SW480 (cell line): ENCODE data around the gene SETSIP.
A peak's percentile ranks its signal among the peaks of the same experiment; 100 is the strongest.
"Not testable (repeated sequence)": the region's sequence is repeated elsewhere in the genome, so short reads cannot be mapped to it uniquely, and the experiment has no call there.

Experiments used
- DNase-seq: peaks from one replicate; pipeline ENCODE4 v3.0.0-alpha.2; 2016; ENCODE audit warnings: low spot score

Gene SETSIP

GRCh38 chr1:92045766-92046495 lies 29.3 kb downstream of the SETSIP start:
- DNase-seq = no peak

GRCh38 chr1:92043621-92044020 lies 31.6 kb downstream of the SETSIP start:
- DNase-seq = no peak

- no peak for DNase-seq
Measured at GRCh38 chr1:92040971-92041370, 34.2 kb downstream of the SETSIP start.

- no peak for DNase-seq
Measured at GRCh38 chr1:92038695-92039346, 36.4 kb downstream of the SETSIP start.

GRCh38 chr1:92037400-92037799 lies 37.8 kb downstream of the SETSIP start:
- DNase-seq = no peak

- DNase-seq = no peak
Measured at GRCh38 chr1:92031281-92032110, 43.7 kb downstream of the SETSIP start.

GRCh38 chr1:92030656-92031107 lies 44.5 kb downstream of the SETSIP start:
- peak; percentile 92 for DNase-seq

GRCh38 chr1:92029241-92029922 lies 45.8 kb downstream of the SETSIP start:
- DNase-seq = peak; percentile 43

GRCh38 chr1:92026806-92027205 lies 48.4 kb downstream of the SETSIP start:
- DNase-seq = no peak

GRCh38 chr1:92026042-92026441 lies 49.2 kb downstream of the SETSIP start:
- not testable (repeated sequence) for DNase-seq
